Peyer's patch (tissue), 4 donors: Measurements from ENCODE around the gene USP9X. TPM values are rescaled to one million over a fixed set of nuclear protein-coding genes. Genes with fewer than 3 reads are reported as not detected.
"Not testable (repeated sequence)": the region's sequence is repeated elsewhere in the genome, so short reads cannot be mapped to it uniquely, and the experiment has no call there.

ENCODE experiments used
- DNase-seq, 3 donors: peaks; one replicate each; pipeline ENCODE4 v3.0.0-alpha.2; 2017 to 2019
- H3K27ac ChIP-seq, 4 donors: fragments of 200-600 bp; sonication (generic); one replicate each; pipeline ENCODE4 v1.5.1; 2016 to 2019
- H3K27me3 ChIP-seq, 2 donors: fragments of 200-600 bp; sonication (generic); one replicate each; pipeline ENCODE4 v1.5.1; 2019
- H3K36me3 ChIP-seq, 3 donors: fragments of 200-600 bp; sonication (generic); one replicate each; pipeline ENCODE4 v1.5.1; 2016 to 2019
- H3K4me1 ChIP-seq, 4 donors: fragments of 200-600 bp; sonication (generic); one replicate each; pipeline ENCODE4 v1.5.1; 2016 to 2019
- H3K4me3 ChIP-seq, 4 donors: fragments of 200-600 bp; sonication (generic); 1 replicate in 3 of 4; 2 replicates in 1 of 4; pipeline ENCODE4 v1.5.1; 2016 to 2019; ENCODE audit warnings: mild to moderate bottlenecking in 1 of 4
- H3K9me3 ChIP-seq, 4 donors: fragments of 200-600 bp; sonication (generic); one replicate each; pipeline ENCODE4 v1.5.1; 2016 to 2019; ENCODE audit warnings: mild to moderate bottlenecking in 1 of 4
- CTCF ChIP-seq, 6 experiments: fragments of 450-650 bp in 4 of 6; fragments of 200-600 bp in 2 of 6; sonication (generic) in 1 of 6; IDR thresholded peaks; one replicate each; pipeline ENCODE4 v1.5.1; 2017 to 2019; ENCODE audit warnings: antibody characterized with exemption in 6 of 6, mild to moderate bottlenecking in 3 of 6, moderate library complexity in 1 of 6
- POLR2A ChIP-seq, 2 donors: fragments of 450-650 bp; IDR thresholded peaks; one replicate each; pipeline ENCODE4 v1.5.1; 2017; ENCODE audit warnings: antibody characterized with exemption in 2 of 2, mild to moderate bottlenecking in 2 of 2, moderate library complexity in 2 of 2
- total RNA-seq, 4 donors: library from RNA; depleted of rRNA; stranded (reverse); fragments of >200 nt; gene quantifications; one replicate each; pipeline ENCODE4 v1.1.0, GENCODE V29; 2016

USP9X gene
- total RNA-seq, 4 donors from 2014 or later: 75.9 to 114 (median 102) TPM

GRCh38 chrX:41045960-41046567 is 39.2 kb upstream of the USP9X start:
- DNase-seq: no peak
- Histone ChIP-seq H3K4me1 (peaks cover 0 to 9% (median 0%) of the 10 kb centered on the region in 4 donors), H3K27ac (peak overlapping the region in 2 of 4 donors; percentile 2 to 65), H3K4me3 (no peak overlapping the region), H3K36me3 (no peaks in the 10 kb centered on the region), H3K9me3 (no peaks in the 10 kb centered on the region), H3K27me3 (no peaks in the 10 kb centered on the region)
- TF ChIP-seq CTCF (IDR thresholded peaks at IDR 0.05) (no peak), POLR2A (IDR thresholded peaks at IDR 0.05) (no peak)

GRCh38 chrX:41047878-41048534 is 37.2 kb upstream of the USP9X start:
- Histone ChIP-seq H3K36me3 (no peaks in the 10 kb centered on the region), H3K4me3 (no peak overlapping the region), H3K27me3 (no peaks in the 10 kb centered on the region), H3K27ac (peak overlapping the region in 3 of 4 donors; percentile 27 to 67 (median 65)), H3K4me1 (peaks cover 0 to 9% (median 0%) of the 10 kb centered on the region in 4 donors), H3K9me3 (no peaks in the 10 kb centered on the region)
- TF ChIP-seq POLR2A (IDR thresholded peaks at IDR 0.05) (peak in 1 of 2 donors; percentile 30), CTCF (IDR thresholded peaks at IDR 0.05) (peak in 1 of 6 experiments; percentile 11)
- DNase-seq: peak in 2 of 3 donors; percentile 69 to 72

- no peak overlapping the region for H3K27ac ChIP-seq
- H3K36me3 ChIP-seq: no peaks in the 10 kb centered on the region
- no peaks in the 10 kb centered on the region for H3K9me3 ChIP-seq
- no peaks in the 10 kb centered on the region for H3K27me3 ChIP-seq
- no peak for DNase-seq
- TF ChIP-seq POLR2A (IDR thresholded peaks at IDR 0.05): no peak
- TF ChIP-seq CTCF (IDR thresholded peaks at IDR 0.05): no peak
- peaks cover 0 to 9% (median 0%) of the 10 kb centered on the region in 4 donors for H3K4me1 ChIP-seq
- no peak overlapping the region for H3K4me3 ChIP-seq
Observed at GRCh38 chrX:41050359-41050758, 34.9 kb upstream of the USP9X start.

GRCh38 chrX:41051288-41051687 is 34.0 kb upstream of the USP9X start:
- H3K4me1 ChIP-seq: no peaks in the 10 kb centered on the region
- no peak for DNase-seq
- H3K4me3 ChIP-seq: no peak overlapping the region
- TF ChIP-seq CTCF (IDR thresholded peaks at IDR 0.05): no peak
- no peak for TF ChIP-seq POLR2A (IDR thresholded peaks at IDR 0.05)
- H3K27ac ChIP-seq: no peak overlapping the region
- no peaks in the 10 kb centered on the region for H3K27me3 ChIP-seq
- H3K9me3 ChIP-seq: no peaks in the 10 kb centered on the region
- H3K36me3 ChIP-seq: no peaks in the 10 kb centered on the region

- TF ChIP-seq CTCF (IDR thresholded peaks at IDR 0.05): no peak
Observed at GRCh38 chrX:41055740-41056139, 29.5 kb upstream of the USP9X start.

GRCh38 chrX:41063276-41063675 is 22.0 kb upstream of the USP9X start:
- not testable (repeated sequence) for H3K9me3 ChIP-seq, H3K27ac ChIP-seq, H3K27me3 ChIP-seq, DNase-seq, H3K36me3 ChIP-seq, H3K4me3 ChIP-seq, H3K4me1 ChIP-seq

More at GRCh38 chrX:41055740-41056139, 29.5 kb upstream of the USP9X start:
- H3K9me3 ChIP-seq: no peaks in the 10 kb centered on the region
- H3K4me1 ChIP-seq: no peaks in the 10 kb centered on the region
- H3K27me3 ChIP-seq: no peaks in the 10 kb centered on the region
- no peak overlapping the region for H3K4me3 ChIP-seq
- no peak overlapping the region for H3K27ac ChIP-seq
- no peak for DNase-seq
- H3K36me3 ChIP-seq: no peaks in the 10 kb centered on the region
